H54 (cell line): Measurements from ENCODE around the gene ALDOC.

Source experiments
- DNase-seq: peaks from one replicate; pipeline ENCODE4 v3.0.0; 2011; ENCODE audit warnings: low spot score, mixed read lengths; ENCODE audit not compliant: insufficient read length
- FAIRE-seq: peaks from 3 replicates; lab custom pipeline; 2011; peaks lifted over from hg19 to GRCh38; lab: Jason Lieb, UNC
- POLR2A ChIP-seq: IDR thresholded peaks from 2 replicates; pipeline ENCODE4 v1.6.1; 2011; ENCODE audit warnings: low read depth, mild to moderate bottlenecking, low read length

ALDOC gene

GRCh38 chr17:28527859-28528258, 48.8 kb downstream of the ALDOC start:
- TF ChIP-seq POLR2A = no peak
- FAIRE-seq = no peak

DNA sequence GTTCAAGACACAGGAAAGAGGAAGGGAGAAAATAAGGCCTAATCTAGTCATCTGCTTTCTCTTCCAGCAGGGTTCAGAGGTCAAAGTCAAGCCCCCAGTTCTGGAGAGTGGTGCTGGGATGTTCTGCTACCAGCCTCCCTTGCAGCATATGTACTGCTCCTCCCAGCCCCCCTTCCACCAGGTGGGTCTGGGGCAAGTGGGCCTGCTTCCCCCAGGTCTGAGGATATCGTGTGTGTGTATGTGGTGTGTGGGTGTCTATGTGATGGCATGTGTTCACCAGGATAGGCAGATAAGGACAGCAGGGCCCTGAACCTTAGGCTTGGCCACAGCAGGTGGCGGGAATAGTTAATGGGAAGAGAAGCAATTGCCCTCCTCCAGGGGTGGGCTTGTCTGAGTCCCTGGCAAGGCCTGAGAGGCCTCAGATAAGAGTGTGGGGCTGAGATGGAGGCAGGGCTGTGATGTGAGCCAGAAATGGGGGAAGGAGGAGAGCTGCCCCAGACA, 49.5 kb downstream of the ALDOC start:
- no peak for DNase-seq
- TF ChIP-seq POLR2A = no peak
- FAIRE-seq = no peak

More at GRCh38 chr17:28527859-28528258, 48.8 kb downstream of the ALDOC start:
- DNase-seq = no peak

- DNase-seq (no peak), FAIRE-seq (no peak)
- TF ChIP-seq POLR2A = no peak
Measured at GRCh38 chr17:28526381-28526780, 50.3 kb downstream of the ALDOC start.

GRCh38 chr17:28524476-28525424, 51.9 kb downstream of the ALDOC start:
- FAIRE-seq = no peak
- TF ChIP-seq POLR2A = no peak
- peak; percentile 65 for DNase-seq

GRCh38 chr17:28523876-28524275, 52.8 kb downstream of the ALDOC start:
- TF ChIP-seq POLR2A = no peak
- FAIRE-seq = no peak
- DNase-seq = no peak

GRCh38 chr17:28523186-28523585, 53.5 kb downstream of the ALDOC start:
- no peak for FAIRE-seq

More at GRCh38 chr17:28523186-28523585, 53.5 kb downstream of the ALDOC start:
- no peak for TF ChIP-seq POLR2A
- DNase-seq = no peak
